Upper lobe of left lung (tissue), 6 donors: ENCODE data around the gene PAGR1. TPM values are rescaled to one million over a fixed set of nuclear protein-coding genes. Genes with fewer than 3 reads are reported as not detected.
"Not testable (repeated sequence)": the region's sequence is repeated elsewhere in the genome, so short reads cannot be mapped to it uniquely, and the experiment has no call there.

Experiments
- ATAC-seq, 2 donors: fragments of 200-7000 bp; cut with Tn5 transposase; one replicate each; pipeline ENCODE4 v1.9.1; 2022; ENCODE audit warnings: mild to moderate bottlenecking in 2 of 2, moderate library complexity in 2 of 2; ENCODE audit not compliant: low FRiP score in 2 of 2
- DNase-seq, 2 donors: peaks; one replicate each; pipeline ENCODE4 v3.0.0-alpha.2; 2019 to 2020
- H3K27ac ChIP-seq, 4 donors: fragments of 200-600 bp; sonication (generic); one replicate each; pipeline ENCODE4 v1.5.1; 2016 to 2019
- H3K27me3 ChIP-seq, 4 donors: fragments of 200-600 bp; sonication (generic); one replicate each; pipeline ENCODE4 v1.5.1; 2017 to 2019
- H3K36me3 ChIP-seq, 4 donors: fragments of 200-600 bp; sonication (generic); one replicate each; pipeline ENCODE4 v1.5.1; 2016 to 2019
- H3K4me1 ChIP-seq, 4 donors: fragments of 200-600 bp; sonication (generic); one replicate each; pipeline ENCODE4 v1.5.1; 2018 to 2019
- H3K4me3 ChIP-seq, 4 donors: fragments of 200-600 bp; sonication (generic); one replicate each; pipeline ENCODE4 v1.5.1; 2017 to 2019; ENCODE audit warnings: mild to moderate bottlenecking in 2 of 4, moderate library complexity in 1 of 4
- H3K9me3 ChIP-seq, 4 donors: fragments of 200-600 bp; sonication (generic); one replicate each; pipeline ENCODE4 v1.5.1; 2018 to 2019
- CTCF ChIP-seq, 6 experiments: fragments of 450-650 bp in 4 of 6; fragments of 200-600 bp in 2 of 6; sonication (generic) in 2 of 6; IDR thresholded peaks; one replicate each; pipeline ENCODE4 v1.5.1; 2016 to 2019; ENCODE audit warnings: antibody characterized with exemption in 6 of 6
- EP300 ChIP-seq, 4 donors: sonication (generic); formaldehyde crosslinking; IDR thresholded peaks; one replicate each; pipeline ENCODE4 v1.5.1; 2017; ENCODE audit warnings: antibody characterized with exemption in 4 of 4, control low read depth in 2 of 4
- POLR2A ChIP-seq, 4 donors: fragments of 450-650 bp; IDR thresholded peaks; one replicate each; pipeline ENCODE4 v1.5.1; 2016 to 2017; ENCODE audit warnings: antibody characterized with exemption in 4 of 4, mild to moderate bottlenecking in 2 of 4
- POLR2AphosphoS5 ChIP-seq, 2 donors: sonication (generic); formaldehyde crosslinking; IDR thresholded peaks; one replicate each; pipeline ENCODE4 v1.5.1; 2017; ENCODE audit warnings: antibody characterized with exemption in 2 of 2
- WGBS, 2 donors: methylation state at CpG; one replicate each; pipeline ENCODE4 v1.1.5; 2017 to 2018; 5-methylcytosine and 5-hydroxymethylcytosine counted together
- total RNA-seq, 6 donors: library from RNA; depleted of rRNA in 4 of 6; stranded (reverse); fragments of >200 nt in 4 of 6; gene quantifications; one replicate each; pipeline versions ENCODE4 v1.1.0 to v1.2.1, GENCODE V29; 2016 to 2021
- donor health status: DM: no; HTN: no; CAD: no; lungs with moderate emphysema.
- donor health status: DM: no; HTN: yes; CAD: no; lungs with severe emphysema.

The PAGR1 gene
- total RNA-seq, 6 donors from 2014 or later = 22.6 to 49.5 (median 34.6) TPM

DNA sequence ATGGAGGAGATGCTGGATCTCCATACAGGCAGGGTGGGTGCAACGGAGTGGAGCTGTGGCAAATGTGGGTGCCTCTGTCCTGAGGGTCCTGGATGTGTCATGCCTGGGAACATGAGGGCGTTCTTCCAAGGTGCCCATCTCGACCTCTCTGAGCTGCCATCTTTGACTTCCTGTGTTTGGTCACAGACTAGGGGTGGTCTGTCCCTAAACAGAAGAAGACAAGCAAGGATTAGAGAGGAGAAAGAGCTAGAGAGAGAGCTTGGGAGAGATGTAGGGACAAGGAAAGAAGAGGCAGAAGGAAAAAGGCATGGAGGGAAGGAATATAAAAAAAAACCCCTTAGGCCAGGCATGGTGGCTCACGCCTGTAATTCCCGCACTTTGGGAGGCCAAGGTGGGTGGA, 41.2 kb upstream of the PAGR1 start:
- TF ChIP-seq POLR2AphosphoS5 (IDR thresholded peaks at IDR 0.05) (no peak), POLR2A (IDR thresholded peaks at IDR 0.05) (no peak), EP300 (IDR thresholded peaks at IDR 0.05) (no peak), CTCF (IDR thresholded peaks at IDR 0.05) (no peak)
- H3K9me3 ChIP-seq = no peaks in the 10 kb centered on the region
- WGBS, 2 donors = 89 to 95% methylated on average over 5 of the region's 5 CpGs
- H3K27ac ChIP-seq = no peak overlapping the region
- H3K4me3 ChIP-seq = no peak overlapping the region
- ATAC-seq = no peak
- H3K4me1 ChIP-seq = no peaks in the 10 kb centered on the region
- H3K36me3 ChIP-seq = no peaks in the 10 kb centered on the region
- H3K27me3 ChIP-seq = no peaks in the 10 kb centered on the region
- DNase-seq = no peak

DNA sequence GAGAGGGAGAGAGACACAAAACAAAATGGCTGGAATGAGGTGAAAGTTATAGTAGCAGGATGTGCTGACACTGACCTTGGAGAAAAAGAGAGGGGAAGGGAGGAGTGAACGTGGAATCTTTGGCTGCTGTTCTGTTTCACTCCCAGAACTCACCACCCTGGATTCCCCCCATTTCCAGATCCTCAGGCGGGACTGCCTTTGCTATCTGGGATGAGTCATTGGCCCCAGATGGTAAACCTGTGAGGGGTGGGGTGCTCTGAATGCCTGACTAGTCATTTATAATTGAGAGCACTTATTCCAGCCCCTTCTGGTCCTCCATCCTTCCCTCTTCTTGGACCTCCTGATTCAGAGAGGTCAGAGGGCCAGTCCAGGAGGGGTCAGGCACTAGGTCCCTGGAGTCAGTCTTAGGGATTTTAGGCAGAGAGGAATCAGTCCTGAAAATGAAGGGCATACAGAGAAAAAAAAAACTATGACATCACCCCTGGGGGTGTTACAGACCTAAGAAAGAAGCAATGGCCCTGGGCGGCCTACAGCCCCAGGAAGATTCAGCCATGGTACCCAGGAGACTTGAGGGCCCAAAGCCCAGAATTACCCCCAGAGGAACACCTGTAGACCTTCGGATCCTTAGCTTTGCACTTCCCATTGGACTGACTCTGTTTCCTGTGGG, 40.1 kb upstream of the PAGR1 start:
- no peak overlapping the region for H3K4me3 ChIP-seq
- no peaks in the 10 kb centered on the region for H3K4me1 ChIP-seq
- TF ChIP-seq CTCF (IDR thresholded peaks at IDR 0.05) (no peak), POLR2AphosphoS5 (IDR thresholded peaks at IDR 0.05) (no peak), EP300 (IDR thresholded peaks at IDR 0.05) (no peak), POLR2A (IDR thresholded peaks at IDR 0.05) (no peak)
- peak in 1 of 2 donors; percentile 48 for ATAC-seq
- no peak overlapping the region for H3K27ac ChIP-seq
- DNase-seq = no peak
- H3K36me3 ChIP-seq = no peaks in the 10 kb centered on the region
- no peaks in the 10 kb centered on the region for H3K27me3 ChIP-seq
- 69 to 72% methylated on average over 4 of the region's 4 CpGs for WGBS, 2 donors
- H3K9me3 ChIP-seq = no peaks in the 10 kb centered on the region

DNA sequence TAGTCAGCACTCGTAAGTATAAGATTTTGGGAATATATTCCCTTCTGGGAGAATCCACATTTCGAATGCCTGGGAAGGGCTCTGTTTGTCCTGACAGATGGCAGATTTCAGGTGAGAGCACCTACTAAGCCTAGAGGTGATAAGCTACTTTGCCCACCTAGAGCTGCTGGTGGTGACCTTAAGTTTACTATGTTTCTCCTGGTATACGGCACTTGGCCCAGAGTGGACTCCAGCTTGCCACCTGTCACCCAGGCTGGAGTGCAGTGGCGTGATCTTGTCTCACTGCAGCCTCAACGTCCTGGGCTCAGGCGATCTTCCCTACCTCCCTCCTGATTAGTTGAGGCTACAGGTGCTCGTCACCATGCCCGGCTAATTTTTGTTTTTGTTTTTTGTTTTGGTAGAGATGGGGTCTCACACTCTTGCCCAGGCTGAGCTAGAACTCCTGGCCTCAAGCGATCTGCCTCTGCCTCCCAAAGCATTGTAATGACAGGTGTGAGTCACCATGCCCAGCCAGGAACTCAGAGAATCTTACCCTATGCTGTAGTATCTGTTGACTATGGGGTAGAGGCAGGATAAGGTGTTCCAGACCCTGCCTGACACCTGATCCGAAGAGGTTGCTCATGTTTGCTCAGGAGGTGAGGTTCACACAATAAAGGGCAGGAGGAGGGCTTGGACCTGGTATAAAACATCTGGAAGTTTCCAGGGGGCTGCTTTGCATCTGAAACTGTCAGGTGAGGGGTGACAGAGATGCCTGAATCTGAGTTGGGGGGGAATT, 38.2 kb upstream of the PAGR1 start, which contains the start of gene ZG16:
Gene ZG16, plus strand, starts transcription at position 681 of the 775 bp plus-strand sequence. CDS start 1,011 bp downstream, outside the sequence.
- TF ChIP-seq EP300 (IDR thresholded peaks at IDR 0.05) (no peak), CTCF (IDR thresholded peaks at IDR 0.05) (no peak), POLR2AphosphoS5 (IDR thresholded peaks at IDR 0.05) (no peak), POLR2A (IDR thresholded peaks at IDR 0.05) (no peak)
- no peaks in the 10 kb centered on the region for H3K36me3 ChIP-seq
- H3K4me1 ChIP-seq = no peaks in the 10 kb centered on the region
- no peak within 1 kb of the TSS for H3K4me3 ChIP-seq
- no peak for DNase-seq
- H3K27ac ChIP-seq = no peak within 1 kb of the TSS
- no peaks in the 10 kb centered on the region for H3K27me3 ChIP-seq
- H3K9me3 ChIP-seq = no peaks in the 10 kb centered on the region
- 80 to 90% methylated on average over 9 to 10 of the region's 10 CpGs for WGBS, 2 donors
- ATAC-seq = no peak

DNA sequence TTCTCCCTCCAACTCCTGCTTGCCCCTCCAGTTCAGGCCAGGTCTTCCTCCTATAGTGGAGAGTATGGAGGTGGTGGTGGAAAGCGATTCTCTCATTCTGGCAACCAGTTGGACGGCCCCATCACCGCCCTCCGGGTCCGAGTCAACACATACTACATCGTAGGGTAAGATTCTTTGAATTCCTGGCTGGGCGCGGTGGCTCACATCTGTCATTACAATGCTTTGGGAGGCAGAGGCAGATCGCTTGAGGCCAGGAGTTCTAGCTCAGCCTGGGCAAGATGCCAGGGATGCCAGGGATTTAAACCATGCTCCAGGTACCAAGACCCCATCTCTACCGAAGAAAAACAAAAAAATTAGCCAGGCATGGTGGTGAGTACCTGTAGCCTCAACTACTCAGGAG, 36.5 kb upstream of the PAGR1 start:
- no peak for TF ChIP-seq POLR2AphosphoS5 (IDR thresholded peaks at IDR 0.05)
- TF ChIP-seq CTCF (IDR thresholded peaks at IDR 0.05) = no peak
- no peak for TF ChIP-seq EP300 (IDR thresholded peaks at IDR 0.05)
- TF ChIP-seq POLR2A (IDR thresholded peaks at IDR 0.05) = no peak
- Histone ChIP-seq H3K27me3 (no peaks in the 10 kb centered on the region), H3K36me3 (no peaks in the 10 kb centered on the region), H3K4me1 (peaks cover 0 to under 1% (median 0%) of the 10 kb centered on the region in 4 donors), H3K9me3 (no peaks in the 10 kb centered on the region), H3K27ac (no peak overlapping the region), H3K4me3 (no peak overlapping the region)
- WGBS, 2 donors = 59 to 71% methylated on average over 10 of the region's 10 CpGs
- ATAC-seq (no peak), DNase-seq (no peak)

GRCh38 chr16:29783094-29783953, 32.6 kb upstream of the PAGR1 start:
- H3K36me3 ChIP-seq, H3K4me3 ChIP-seq, H3K27me3 ChIP-seq, H3K27ac ChIP-seq, H3K9me3 ChIP-seq, ATAC-seq: not testable (repeated sequence)
- H3K4me1 ChIP-seq = peaks cover 0 to 12% (median 2%) of the 10 kb centered on the region in 4 donors
- peak in 1 of 2 donors; percentile 47 for DNase-seq
- 66 to 68% methylated on average over 13 of the region's 13 CpGs for WGBS, 2 donors
